Trophoblast cell (in vitro differentiated cells and primary cell): ENCODE results near the gene UBR4.

Experiments
- DNase-seq, 2 donors: peaks; one replicate each; pipeline ENCODE4 v3.0.0-alpha.2; 2016
- H2AFZ ChIP-seq: 2 replicates; pipeline ENCODE4 v1.6.1; 2013; ENCODE audit warnings: low read length, moderate library complexity, mild to moderate bottlenecking; ENCODE audit not compliant: insufficient read depth, poor library complexity
- H2AK5ac ChIP-seq: 2 replicates; pipeline ENCODE4 v1.6.1; 2013; ENCODE audit warnings: mild to moderate bottlenecking, low read length
- H2BK120ac ChIP-seq: 2 replicates; pipeline ENCODE4 v1.6.1; 2013; ENCODE audit warnings: low read length, mild to moderate bottlenecking, moderate library complexity; ENCODE audit not compliant: insufficient read depth, poor library complexity
- H2BK12ac ChIP-seq: 2 replicates; pipeline ENCODE4 v1.6.1; 2013; ENCODE audit warnings: mild to moderate bottlenecking, low read length, moderate library complexity
- H2BK5ac ChIP-seq: 2 replicates; pipeline ENCODE4 v1.6.1; 2013; ENCODE audit warnings: low read length, low read depth, moderate library complexity, mild to moderate bottlenecking; ENCODE audit not compliant: poor library complexity
- H3K14ac ChIP-seq: 2 replicates; pipeline ENCODE4 v1.6.1; 2013; ENCODE audit warnings: mild to moderate bottlenecking, low read length
- H3K18ac ChIP-seq: 2 replicates; pipeline ENCODE4 v1.6.1; 2013; ENCODE audit warnings: mild to moderate bottlenecking, low read length
- H3K23ac ChIP-seq: 2 replicates; pipeline ENCODE4 v1.6.1; 2013; ENCODE audit warnings: low read length
- H3K27ac ChIP-seq: 2 replicates; pipeline ENCODE4 v1.5.1; 2013; ENCODE audit warnings: low read depth, mild to moderate bottlenecking, inconsistent platforms, low read length, moderate library complexity
- H3K27me3 ChIP-seq: 2 replicates; pipeline ENCODE4 v1.6.1; 2013; ENCODE audit warnings: inconsistent platforms, mild to moderate bottlenecking, low read length, moderate library complexity; ENCODE audit not compliant: insufficient read depth
- H3K36me3 ChIP-seq, 2 experiments: 1 replicate in 1 of 2; 2 replicates in 1 of 2; pipeline ENCODE4 v1.6.1; 2013; ENCODE audit warnings: low read length in 2 of 2, mild to moderate bottlenecking in 2 of 2, moderate library complexity in 1 of 2; ENCODE audit not compliant: insufficient read depth in 2 of 2, control insufficient read depth in 1 of 2
- H3K4ac ChIP-seq: 2 replicates; pipeline ENCODE4 v1.6.1; 2013; ENCODE audit warnings: low read depth, mild to moderate bottlenecking, low read length, moderate library complexity
- H3K4me1 ChIP-seq, 2 experiments: 1 replicate in 1 of 2; 2 replicates in 1 of 2; pipeline ENCODE4 v1.6.1; 2013; ENCODE audit warnings: low read length in 2 of 2, mild to moderate bottlenecking in 2 of 2, moderate library complexity in 1 of 2; ENCODE audit not compliant: insufficient read depth in 2 of 2, control insufficient read depth in 1 of 2
- H3K4me2 ChIP-seq: 2 replicates; pipeline ENCODE4 v1.6.1; 2013; ENCODE audit warnings: inconsistent platforms, mild to moderate bottlenecking, low read length, moderate library complexity
- H3K4me3 ChIP-seq: 2 replicates; pipeline ENCODE4 v1.5.1; 2013; ENCODE audit warnings: mild to moderate bottlenecking, low read depth, low read length, inconsistent platforms
- H3K79me1 ChIP-seq: one replicate; pipeline ENCODE4 v1.6.1; 2013; ENCODE audit warnings: low read length
- H3K79me2 ChIP-seq: 2 replicates; pipeline ENCODE4 v1.6.1; 2013; ENCODE audit warnings: low read length, mild to moderate bottlenecking; ENCODE audit not compliant: control insufficient read depth, insufficient read depth, poor library complexity
- H3K9ac ChIP-seq: 2 replicates; pipeline ENCODE4 v1.6.1; 2013; ENCODE audit warnings: mild to moderate bottlenecking, low read length
- H3K9me3 ChIP-seq: 2 replicates; pipeline ENCODE4 v1.6.1; 2013; ENCODE audit warnings: low read depth, mild to moderate bottlenecking, control low read depth, inconsistent platforms, low read length; ENCODE audit not compliant: insufficient read depth
- H4K12ac ChIP-seq: 2 replicates; pipeline ENCODE4 v1.6.1; 2013; ENCODE audit warnings: low read depth, mild to moderate bottlenecking, low read length, moderate library complexity
- H4K8ac ChIP-seq: 2 replicates; pipeline ENCODE4 v1.6.1; 2013; ENCODE audit warnings: low read depth, mild to moderate bottlenecking, low read length, moderate library complexity
- H4K91ac ChIP-seq: one replicate; pipeline ENCODE4 v1.6.1; 2013; ENCODE audit warnings: low read depth, mild to moderate bottlenecking, low read length, moderate library complexity
- WGBS: extraction: QIAGEN DNeasy Blood & Tissue Kit; methylation state at CpG from one replicate; pipeline ENCODE4 v1.1.7; 2013; ENCODE audit warnings: missing lambda C conversion rate; ENCODE audit not compliant: insufficient read length, insufficient coverage; ENCODE audit errors: extremely low coverage; 5-methylcytosine and 5-hydroxymethylcytosine counted together

The UBR4 gene

DNA sequence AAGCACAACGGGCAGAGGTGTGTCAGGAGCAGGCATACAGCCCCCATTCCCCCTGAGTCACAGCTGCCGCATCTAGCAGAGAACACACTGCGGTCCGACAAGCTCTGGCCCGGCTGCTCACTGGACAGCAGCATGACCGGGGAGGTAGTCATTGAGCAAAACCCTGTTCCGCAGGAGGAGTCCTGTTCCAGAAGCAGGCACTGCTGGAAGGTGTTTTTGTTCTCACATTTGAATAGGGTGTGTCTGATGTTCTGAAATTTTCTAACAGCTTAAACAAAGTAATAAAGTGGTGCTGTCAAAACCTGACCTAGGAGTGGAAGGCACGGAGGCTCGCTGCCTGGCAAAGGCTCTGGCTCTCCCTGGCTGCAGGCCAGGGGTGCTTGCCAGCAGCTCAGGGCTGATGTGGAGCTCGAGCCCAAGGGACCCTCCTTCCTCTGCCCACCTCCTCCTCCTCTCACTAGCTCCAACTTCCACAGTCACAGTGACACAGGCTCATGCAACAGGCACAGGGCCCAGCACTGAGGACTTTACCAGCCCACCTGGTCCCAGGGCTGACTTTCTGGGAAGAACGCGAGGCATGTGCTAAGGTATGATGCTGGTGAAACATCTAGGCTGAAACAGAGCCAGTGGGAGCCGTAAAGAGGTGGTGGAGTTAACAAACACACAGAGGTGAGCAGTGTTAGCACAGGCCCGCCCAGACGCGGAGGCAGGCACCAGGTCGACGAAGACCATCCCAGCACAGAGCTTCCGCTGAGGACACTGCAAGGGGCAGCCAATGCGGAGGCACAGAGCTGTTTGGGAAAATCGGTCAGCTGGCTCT lies 135.0 kb downstream of the UBR4 start:
- H3K36me3 ChIP-seq: peaks cover 62 to 72% of the 10 kb centered on the region in 2 experiments
- H3K4me2 ChIP-seq: no peak overlapping the region
- H2BK5ac ChIP-seq: no peak overlapping the region
- H3K9ac ChIP-seq: no peak overlapping the region
- no peaks in the 10 kb centered on the region for H3K79me1 ChIP-seq
- no peak overlapping the region for H3K14ac ChIP-seq
- no peak overlapping the region for H4K8ac ChIP-seq
- no peak overlapping the region for H3K4me3 ChIP-seq
- no peak overlapping the region for H2BK12ac ChIP-seq
- no peak overlapping the region for H2BK120ac ChIP-seq
- no CpG with 5 or more reads among the region's 21 CpGs for WGBS
- peaks cover 0 to 3% of the 10 kb centered on the region in 2 experiments for H3K4me1 ChIP-seq
- no peaks in the 10 kb centered on the region for H3K9me3 ChIP-seq
- H3K18ac ChIP-seq: no peak overlapping the region
- no peaks in the 10 kb centered on the region for H3K79me2 ChIP-seq
- H2AFZ ChIP-seq: no peak overlapping the region
- no peak overlapping the region for H3K23ac ChIP-seq
- no peak overlapping the region for H3K27ac ChIP-seq
- DNase-seq: peak; percentile 61 to 66
- H3K27me3 ChIP-seq: no peaks in the 10 kb centered on the region
- no peak overlapping the region for H2AK5ac ChIP-seq
- H4K91ac ChIP-seq: no peak overlapping the region
- no peak overlapping the region for H4K12ac ChIP-seq
- H3K4ac ChIP-seq: no peak overlapping the region

DNA sequence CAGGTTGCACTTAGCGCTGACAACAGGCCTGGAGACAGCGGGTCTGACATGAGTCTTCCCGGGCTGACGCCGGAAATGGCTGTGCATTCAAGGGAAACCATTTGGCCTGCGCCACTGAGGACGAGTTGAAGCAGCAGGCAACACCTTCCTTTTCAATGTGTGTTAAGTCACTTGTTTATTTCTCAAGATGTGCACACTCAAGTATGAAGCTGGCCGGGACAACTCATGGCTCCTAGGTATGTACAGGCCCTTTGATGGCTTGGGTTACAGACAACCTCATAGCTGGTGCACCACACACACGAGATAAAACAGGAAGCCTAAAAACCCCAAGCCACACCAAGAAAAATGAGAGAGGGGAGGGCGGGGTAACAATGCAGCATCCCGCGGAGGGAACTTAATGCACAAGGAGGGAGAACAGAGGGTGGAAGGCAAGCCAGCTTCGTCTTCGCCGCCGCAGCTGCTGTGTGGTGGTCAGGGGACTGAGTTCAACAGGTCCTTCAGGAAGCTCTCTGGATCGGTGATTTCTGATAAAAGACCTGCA lies 135.6 kb downstream of the UBR4 start:
- H3K23ac ChIP-seq: no peak overlapping the region
- H3K4me2 ChIP-seq: no peak overlapping the region

DNA sequence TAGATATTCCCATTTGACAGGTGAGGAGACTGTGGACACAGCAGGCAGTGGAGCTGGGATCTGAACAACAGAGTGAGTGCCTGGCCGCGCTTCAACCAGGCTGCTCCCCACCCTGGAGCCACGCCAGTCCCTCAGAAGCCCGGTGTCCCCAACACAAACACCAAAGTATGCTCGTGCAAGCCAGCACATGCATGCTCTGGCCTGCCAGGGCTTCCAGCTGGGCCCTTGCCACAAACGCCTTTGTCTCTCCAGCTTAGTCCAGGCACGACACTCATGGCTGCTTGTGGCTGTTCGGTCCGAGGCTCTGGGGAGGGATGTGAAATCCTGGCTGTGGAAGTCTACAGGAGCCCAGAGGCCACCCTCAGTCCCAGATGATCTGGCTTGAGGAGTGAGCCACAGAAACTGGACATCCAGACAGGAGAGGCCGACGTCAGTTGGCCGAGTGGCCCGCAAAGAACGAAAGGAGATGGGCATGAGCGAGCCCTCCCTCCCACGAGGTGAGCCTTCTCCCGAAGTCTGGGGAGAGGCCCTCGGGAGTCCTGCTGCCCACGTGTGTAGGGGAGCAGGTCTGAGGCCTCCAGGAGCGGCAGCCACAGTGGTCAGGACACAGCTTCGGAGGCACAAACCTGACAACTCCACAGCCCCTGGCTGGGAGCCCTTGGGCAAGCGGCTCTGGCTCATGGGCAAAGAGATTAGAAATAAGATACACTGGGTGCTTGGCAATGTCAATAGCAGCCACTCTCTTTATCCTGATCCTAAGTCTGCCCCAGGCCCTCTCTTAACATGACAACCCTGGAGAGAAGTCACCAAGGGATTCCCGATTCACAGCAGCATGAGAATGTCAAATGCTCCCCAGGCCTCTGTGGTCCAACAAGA lies 136.5 kb downstream of the UBR4 start:
- Histone ChIP-seq H3K4me1 (peaks cover 0 to 3% of the 10 kb centered on the region in 2 experiments), H4K91ac (no peak overlapping the region), H3K9me3 (no peaks in the 10 kb centered on the region), H2AFZ (no peak overlapping the region), H3K9ac (no peak overlapping the region), H3K14ac (no peak overlapping the region), H3K4ac (no peak overlapping the region), H3K27ac (no peak overlapping the region), H2AK5ac (no peak overlapping the region), H3K23ac (no peak overlapping the region), H3K4me2 (no peak overlapping the region), H3K79me1 (no peaks in the 10 kb centered on the region), H3K27me3 (no peaks in the 10 kb centered on the region), H3K79me2 (no peaks in the 10 kb centered on the region), H4K8ac (no peak overlapping the region), H2BK120ac (no peak overlapping the region), H2BK12ac (no peak overlapping the region), H3K4me3 (no peak overlapping the region), H2BK5ac (no peak overlapping the region), H3K36me3 (peaks cover 55 to 58% of the 10 kb centered on the region in 2 experiments), H4K12ac (no peak overlapping the region), H3K18ac (no peak overlapping the region)
- WGBS: no CpG with 5 or more reads among the region's 23 CpGs
- DNase-seq: no peak

More for the DNA sequence above, 135.6 kb downstream of the UBR4 start:
- H3K9ac ChIP-seq: no peak overlapping the region
- no peak overlapping the region for H3K14ac ChIP-seq
- no peak overlapping the region for H2AK5ac ChIP-seq
- no peak overlapping the region for H4K12ac ChIP-seq
- no peaks in the 10 kb centered on the region for H3K27me3 ChIP-seq
- no peak overlapping the region for H3K4me3 ChIP-seq
- H4K91ac ChIP-seq: no peak overlapping the region
- no peak overlapping the region for H3K4ac ChIP-seq
- no peak overlapping the region for H2BK120ac ChIP-seq
- no peak for DNase-seq
- H3K79me1 ChIP-seq: no peaks in the 10 kb centered on the region
- H4K8ac ChIP-seq: no peak overlapping the region
- H3K27ac ChIP-seq: no peak overlapping the region
- H3K79me2 ChIP-seq: no peaks in the 10 kb centered on the region
- H3K18ac ChIP-seq: no peak overlapping the region
- no peak overlapping the region for H2AFZ ChIP-seq
- H3K9me3 ChIP-seq: no peaks in the 10 kb centered on the region
- peaks cover 0 to 3% of the 10 kb centered on the region in 2 experiments for H3K4me1 ChIP-seq
- WGBS: no CpG with 5 or more reads among the region's 17 CpGs
- no peak overlapping the region for H2BK12ac ChIP-seq
- H3K36me3 ChIP-seq: peaks cover 59 to 65% of the 10 kb centered on the region in 2 experiments
- H2BK5ac ChIP-seq: no peak overlapping the region

DNA sequence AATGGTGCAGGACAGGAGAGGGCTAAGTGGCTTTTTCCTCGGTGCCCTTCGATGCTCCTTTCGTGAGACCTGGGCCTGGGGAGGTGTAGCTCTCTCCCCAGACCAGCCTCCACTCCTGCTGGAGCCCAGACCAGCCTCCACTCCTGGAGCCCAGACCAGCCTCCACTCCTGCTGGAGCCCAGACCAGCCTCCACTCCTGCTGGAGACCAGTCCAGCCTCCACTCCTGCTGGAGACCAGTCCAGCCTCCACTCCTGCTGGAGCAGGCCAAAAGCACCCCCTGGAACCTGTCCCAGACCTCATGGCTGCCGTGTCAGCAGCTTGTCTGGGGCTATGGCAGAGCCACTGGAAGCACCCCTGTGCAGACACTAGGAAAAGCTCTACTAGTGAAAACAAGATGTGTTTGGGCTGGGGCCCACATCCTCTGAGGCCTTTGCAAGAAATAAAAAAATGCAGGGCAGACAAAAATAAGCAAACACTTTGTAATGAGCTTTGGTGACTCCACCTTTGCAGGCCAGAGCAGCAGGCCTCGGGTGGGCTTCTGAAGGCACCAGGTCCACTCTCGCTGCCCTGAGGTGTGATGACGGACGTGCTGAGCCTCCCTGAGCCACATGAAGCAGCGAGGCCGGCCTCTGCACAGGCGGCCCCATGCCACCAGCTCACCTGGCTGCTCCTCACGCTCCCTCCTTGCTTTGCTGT lies 137.6 kb downstream of the UBR4 start:
- Histone ChIP-seq H2BK120ac (no peak overlapping the region), H3K14ac (no peak overlapping the region), H3K79me1 (no peaks in the 10 kb centered on the region), H3K23ac (no peak overlapping the region), H4K12ac (no peak overlapping the region), H3K4me2 (no peak overlapping the region), H3K27ac (no peak overlapping the region), H3K18ac (no peak overlapping the region), H2BK5ac (no peak overlapping the region), H3K9me3 (no peaks in the 10 kb centered on the region), H3K4me1 (peaks cover 0 to 3% of the 10 kb centered on the region in 2 experiments), H2AK5ac (no peak overlapping the region), H3K4me3 (no peak overlapping the region), H3K79me2 (no peaks in the 10 kb centered on the region), H3K9ac (no peak overlapping the region), H2BK12ac (no peak overlapping the region), H3K4ac (no peak overlapping the region), H2AFZ (no peak overlapping the region), H3K36me3 (peaks cover 48% of the 10 kb centered on the region in 2 experiments), H4K8ac (no peak overlapping the region), H3K27me3 (no peaks in the 10 kb centered on the region), H4K91ac (no peak overlapping the region)
- no CpG with 5 or more reads among the region's 12 CpGs for WGBS
- DNase-seq: no peak
